ENCODE data around the gene ARID1B.

DNA sequence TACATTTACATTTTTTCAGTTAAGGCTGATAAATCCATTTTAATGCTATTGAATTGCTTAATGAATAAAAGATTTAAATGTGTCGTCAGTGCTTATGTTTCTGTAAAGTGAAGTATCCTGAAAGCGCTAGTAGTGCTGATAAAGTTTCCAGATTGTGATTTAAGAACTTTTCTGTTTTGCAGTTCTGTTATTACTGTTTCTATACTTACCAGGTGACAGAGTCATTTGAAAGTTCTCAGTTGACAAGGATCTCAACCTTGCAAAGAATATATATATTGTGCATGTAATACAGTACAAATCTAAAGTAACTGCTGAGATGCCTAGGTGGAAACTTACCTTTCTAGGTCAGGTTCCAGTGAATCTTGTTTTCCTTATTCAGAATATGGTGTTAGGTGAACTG, 201.8 kb downstream of the ARID1B start:
- no peak for TF ChIP-seq CTCF (conservative IDR thresholded peaks at IDR 0.05)
- no peak for TF ChIP-seq ZFX (IDR thresholded peaks at IDR 0.05)
